Gastroesophageal sphincter (tissue), 4 donors: ENCODE data around the gene PRSS21. TPM values are rescaled to one million over a fixed set of nuclear protein-coding genes. Genes with fewer than 3 reads are reported as not detected.

Experiments
- ATAC-seq: fragments of 150-250 bp; one replicate; pipeline ENCODE4 v1.9.1; 2016; ENCODE audit warnings: mild to moderate bottlenecking, moderate library complexity
- H3K27ac ChIP-seq, 4 donors: fragments of 200-600 bp; sonication (generic) in 3 of 4; 1 replicate in 3 of 4; 2 replicates in 1 of 4; pipeline ENCODE4 v1.5.1; 2016 to 2019
- H3K27me3 ChIP-seq: fragments of 200-600 bp; sonication (generic); one replicate; pipeline ENCODE4 v1.5.1; 2019
- H3K36me3 ChIP-seq, 2 donors: fragments of 200-600 bp; sonication (generic); one replicate each; pipeline ENCODE4 v1.5.1; 2019; ENCODE audit warnings: control low read depth in 1 of 2
- H3K4me1 ChIP-seq, 3 donors: fragments of 200-600 bp; sonication (generic); 1 replicate in 2 of 3; 2 replicates in 1 of 3; pipeline ENCODE4 v1.5.1; 2016 to 2019; ENCODE audit warnings: control low read depth in 2 of 3
- H3K4me3 ChIP-seq, 2 donors: fragments of 200-600 bp; sonication (generic); one replicate each; pipeline ENCODE4 v1.5.1; 2019; ENCODE audit warnings: mild to moderate bottlenecking in 1 of 2, moderate library complexity in 1 of 2
- H3K9me3 ChIP-seq, 3 donors: fragments of 200-600 bp; sonication (generic); one replicate each; pipeline ENCODE4 v1.5.1; 2017 to 2019; ENCODE audit warnings: control low read depth in 2 of 3
- CTCF ChIP-seq, 4 experiments: fragments of 200-600 bp in 2 of 4; fragments of 450-650 bp in 2 of 4; sonication (generic) in 1 of 4; IDR thresholded peaks; one replicate each; pipeline ENCODE4 v1.5.1; 2017 to 2019; ENCODE audit warnings: antibody characterized with exemption in 4 of 4, mild to moderate bottlenecking in 2 of 4, moderate library complexity in 2 of 4
- EP300 ChIP-seq: sonication (generic); formaldehyde crosslinking; IDR thresholded peaks from one replicate; pipeline ENCODE4 v1.6.1; 2017; ENCODE audit warnings: antibody characterized with exemption, mild to moderate bottlenecking
- POLR2A ChIP-seq, 2 donors: fragments of 450-650 bp; IDR thresholded peaks; one replicate each; pipeline ENCODE4 v1.6.1; 2017; ENCODE audit warnings: antibody characterized with exemption in 2 of 2, mild to moderate bottlenecking in 2 of 2, moderate library complexity in 1 of 2
- POLR2AphosphoS5 ChIP-seq: sonication (generic); formaldehyde crosslinking; IDR thresholded peaks from one replicate; pipeline ENCODE4 v1.6.1; 2017; ENCODE audit warnings: antibody characterized with exemption
- WGBS, 2 donors: methylation state at CpG; one replicate each; pipeline ENCODE4 v1.1.5; 2018; ENCODE audit warnings: low coverage in 1 of 2; 5-methylcytosine and 5-hydroxymethylcytosine counted together
- total RNA-seq, 4 donors: library from RNA; depleted of rRNA; stranded (reverse); fragments of >200 nt; gene quantifications; one replicate each; pipeline ENCODE4 v1.1.0, GENCODE V29; 2016

The PRSS21 gene
- total RNA-seq, 4 donors from 2014 or later: not detected

GRCh38 chr16:2782583-2783351 lies 34.3 kb upstream of the PRSS21 start:
- H3K4me1 ChIP-seq: peaks cover 0 to 31% (median 10%) of the 10 kb centered on the region in 3 donors
- 38 to 79% methylated on average over 4 to 13 of the region's 20 CpGs for whole genome bisulfite sequencing, 2 donors
- H3K27ac ChIP-seq: no peak overlapping the region
- H3K4me3 ChIP-seq: no peak overlapping the region
- no peak for TF ChIP-seq EP300
- TF ChIP-seq POLR2AphosphoS5: no peak
- no peak for TF ChIP-seq POLR2A (IDR thresholded peaks at IDR 0.05)
- no peak for TF ChIP-seq CTCF (IDR thresholded peaks at IDR 0.05)
- H3K9me3 ChIP-seq: no peaks in the 10 kb centered on the region
- no peak for ATAC-seq
- H3K27me3 ChIP-seq: peaks cover 39% of the 10 kb centered on the region
- no peaks in the 10 kb centered on the region for H3K36me3 ChIP-seq

GRCh38 chr16:2783581-2784357 lies 33.3 kb upstream of the PRSS21 start:
- Histone ChIP-seq H3K4me1 (peaks cover 0 to 22% (median 3%) of the 10 kb centered on the region in 3 donors), H3K9me3 (no peaks in the 10 kb centered on the region), H3K27ac (no peak overlapping the region), H3K27me3 (peaks cover 49% of the 10 kb centered on the region), H3K4me3 (no peak overlapping the region), H3K36me3 (no peaks in the 10 kb centered on the region)
- no peak for ATAC-seq
- 40 to 100% methylated on average over 1 of the region's 15 CpGs for WGBS, 2 donors
- TF ChIP-seq POLR2A (IDR thresholded peaks at IDR 0.05) (no peak), CTCF (IDR thresholded peaks at IDR 0.05) (no peak), EP300 (no peak), POLR2AphosphoS5 (no peak)

GRCh38 chr16:2784358-2785100 lies 32.5 kb upstream of the PRSS21 start:
- H3K36me3 ChIP-seq: no peaks in the 10 kb centered on the region
- TF ChIP-seq EP300 (no peak), CTCF (IDR thresholded peaks at IDR 0.05) (no peak), POLR2A (IDR thresholded peaks at IDR 0.05) (no peak), POLR2AphosphoS5 (no peak)
- H3K27me3 ChIP-seq: peaks cover 57% of the 10 kb centered on the region
- H3K4me3 ChIP-seq: peak overlapping the region in 1 of 2 donors; percentile 45
- 61% methylated on average over 5 of the region's 15 CpGs; no CpG with 5 or more reads in 1 of the 2 donors for WGBS, 2 donors
- peaks cover 0 to 14% (median 0%) of the 10 kb centered on the region in 3 donors for H3K4me1 ChIP-seq
- no peak for ATAC-seq
- no peak overlapping the region for H3K27ac ChIP-seq
- no peaks in the 10 kb centered on the region for H3K9me3 ChIP-seq

GRCh38 chr16:2785101-2785991 lies 31.7 kb upstream of the PRSS21 start:
- Histone ChIP-seq H3K4me3 (peak overlapping the region in 1 of 2 donors; percentile 45), H3K4me1 (peaks cover 0 to 14% (median 0%) of the 10 kb centered on the region in 3 donors), H3K9me3 (no peaks in the 10 kb centered on the region), H3K27me3 (peaks cover 65% of the 10 kb centered on the region), H3K36me3 (no peaks in the 10 kb centered on the region), H3K27ac (no peak overlapping the region)
- WGBS, 2 donors: 0% methylated on average over 1 of the region's 79 CpGs; no CpG with 5 or more reads in 1 of the 2 donors
- TF ChIP-seq POLR2AphosphoS5 (no peak), EP300 (no peak), POLR2A (IDR thresholded peaks at IDR 0.05) (no peak), CTCF (IDR thresholded peaks at IDR 0.05) (no peak)
- ATAC-seq: peak; percentile 13
